DOHH2 (cell line): ENCODE results near the gene EIF6.

Experiments used
- H3F3A ChIP-seq: fragments of 200-600 bp; sonication (generic), shearing (Covaris generic); 2 replicates; pipeline ENCODE4 v1.6.0; 2016; ENCODE audit warnings: antibody characterized with exemption, mild to moderate bottlenecking; ENCODE audit not compliant: control insufficient read depth, insufficient read depth
- H3K27ac ChIP-seq: fragments of 200-600 bp; sonication (generic); 2 replicates; pipeline ENCODE4 v1.5.1; 2014; ENCODE audit warnings: low read depth, mild to moderate bottlenecking, low read length, moderate library complexity
- H3K27me3 ChIP-seq: fragments of 200-600 bp; sonication (generic); 2 replicates; pipeline ENCODE4 v1.6.1; 2014; ENCODE audit warnings: mild to moderate bottlenecking, low read length, mixed read lengths; ENCODE audit not compliant: control insufficient read depth
- H3K36me3 ChIP-seq: fragments of 200-600 bp; sonication (generic); 2 replicates; pipeline ENCODE4 v1.6.1; 2014; ENCODE audit warnings: mild to moderate bottlenecking, low read length, moderate library complexity, mixed read lengths; ENCODE audit not compliant: control insufficient read depth
- H3K4me1 ChIP-seq: fragments of 200-600 bp; sonication (generic); 2 replicates; pipeline ENCODE4 v1.6.1; 2014; ENCODE audit warnings: mild to moderate bottlenecking, low read length, mixed read lengths; ENCODE audit not compliant: control insufficient read depth
- H3K4me2 ChIP-seq: fragments of 200-600 bp; sonication (generic); 2 replicates; pipeline ENCODE4 v1.6.0; 2014; ENCODE audit warnings: mild to moderate bottlenecking, low read length, moderate library complexity
- H3K4me3 ChIP-seq: fragments of 200-600 bp; sonication (generic); 2 replicates; pipeline ENCODE4 v1.5.1; 2014; ENCODE audit warnings: mild to moderate bottlenecking, low read length, mixed read lengths
- H3K79me2 ChIP-seq: fragments of 200-600 bp; sonication (generic); 2 replicates; pipeline ENCODE4 v1.6.1; 2014; ENCODE audit warnings: mild to moderate bottlenecking, low read length, mixed read lengths; ENCODE audit not compliant: control insufficient read depth
- H3K9me2 ChIP-seq: fragments of 200-600 bp; sonication (generic); replicated peaks from 2 replicates; pipeline ENCODE4 v1.6.1; 2014; ENCODE audit warnings: mild to moderate bottlenecking, low read length, mixed read lengths; ENCODE audit not compliant: control insufficient read depth
- H3K9me3 ChIP-seq: fragments of 200-600 bp; sonication (generic); 2 replicates; pipeline ENCODE4 v1.6.1; 2014; ENCODE audit warnings: antibody characterized with exemption, low read length, mixed read lengths; ENCODE audit not compliant: control insufficient read depth, insufficient read depth
- H4K20me1 ChIP-seq: fragments of 200-600 bp; sonication (generic); 2 replicates; pipeline ENCODE4 v1.6.0; 2014; ENCODE audit warnings: low read depth, mild to moderate bottlenecking, antibody characterized with exemption, low read length, moderate library complexity; ENCODE audit not compliant: control insufficient read depth, insufficient read depth
- CTCF ChIP-seq: fragments of 200-600 bp; sonication (generic); IDR thresholded peaks from one replicate; pipeline ENCODE4 v1.5.1; 2014; ENCODE audit warnings: antibody characterized with exemption, mild to moderate bottlenecking, low read depth, low read length; ENCODE audit not compliant: poor library complexity, severe bottlenecking
- EZH2phosphoT487 ChIP-seq: fragments of 200-600 bp; sonication (generic); IDR thresholded peaks from 2 replicates; pipeline ENCODE4 v1.6.1; 2017; ENCODE audit warnings: borderline replicate concordance, mild to moderate bottlenecking, antibody characterized with exemption, low read length, moderate library complexity, mixed read lengths

EIF6 gene

GRCh38 chr20:35292504-35293285 lies 8.1 kb upstream of the EIF6 start:
- H3F3A ChIP-seq: no peaks in the 10 kb centered on the region
- no peaks in the 10 kb centered on the region for H3K36me3 ChIP-seq
- H3K4me3 ChIP-seq: no peak overlapping the region
- H3K4me2 ChIP-seq: no peak overlapping the region
- no peaks in the 10 kb centered on the region for H4K20me1 ChIP-seq
- H3K9me2 ChIP-seq: no peaks in the 10 kb centered on the region
- no peak overlapping the region for H3K27ac ChIP-seq
- no peaks in the 10 kb centered on the region for H3K79me2 ChIP-seq
- H3K27me3 ChIP-seq: no peaks in the 10 kb centered on the region; the same call in 1 of the 2 replicates
- no peaks in the 10 kb centered on the region for H3K9me3 ChIP-seq
- no peaks in the 10 kb centered on the region for H3K4me1 ChIP-seq
- no peak for TF ChIP-seq CTCF
- no peak for TF ChIP-seq EZH2phosphoT487

- Histone ChIP-seq H3K4me1 (no peaks in the 10 kb centered on the region), H3K9me2 (no peaks in the 10 kb centered on the region), H4K20me1 (no peaks in the 10 kb centered on the region), H3K79me2 (no peaks in the 10 kb centered on the region), H3K4me2 (no peak within 1 kb of the TSS), H3F3A (no peaks in the 10 kb centered on the region), H3K27me3 (no peaks in the 10 kb centered on the region; the same call in 1 of the 2 replicates), H3K4me3 (no peak within 1 kb of the TSS), H3K36me3 (no peaks in the 10 kb centered on the region), H3K9me3 (no peaks in the 10 kb centered on the region), H3K27ac (no peak within 1 kb of the TSS)
- no peak for TF ChIP-seq EZH2phosphoT487
- TF ChIP-seq CTCF: no peak
Measured at GRCh38 chr20:35291654-35292503, 7.3 kb upstream of the EIF6 start, which contains the start of gene FAM83C. FAM83C (minus strand) TSS chr20:35292425; CDS start chr20:35292304, 121 bp downstream.

DNA sequence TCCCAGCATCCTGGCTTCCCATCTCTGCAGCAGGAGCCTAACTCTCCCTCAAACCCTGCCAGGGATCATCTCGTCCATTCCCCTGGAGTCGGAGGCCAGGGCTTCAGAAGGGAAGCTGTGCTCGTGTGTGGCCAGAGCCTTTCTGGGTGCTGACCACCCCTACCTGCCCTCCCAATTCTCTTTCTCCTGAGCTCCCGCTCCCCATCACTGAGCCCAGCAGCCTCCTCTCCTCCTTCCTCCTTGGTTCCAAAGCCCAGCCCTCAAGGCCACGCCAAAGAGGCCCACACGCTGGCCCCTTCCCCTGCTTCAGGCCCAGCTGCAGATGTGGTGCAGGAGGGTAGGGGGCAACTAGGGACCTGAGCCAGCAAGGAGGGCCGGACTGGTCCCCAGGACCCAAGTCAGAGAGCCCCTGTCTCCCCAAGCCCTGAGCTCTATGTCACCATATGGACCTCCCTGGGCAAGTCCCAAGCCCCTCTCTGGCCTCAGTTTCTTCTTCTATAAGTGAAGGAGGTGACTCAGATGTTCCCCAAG lies 6.4 kb upstream of the EIF6 start:
- Histone ChIP-seq H3F3A (0 out of 2 replicates have a peak, but pooled peaks cover under 1% of the 10 kb centered on the region), H3K4me1 (no peaks in the 10 kb centered on the region)

More for the DNA sequence above, 6.4 kb upstream of the EIF6 start:
- Histone ChIP-seq H3K9me2 (no peaks in the 10 kb centered on the region), H3K9me3 (no peaks in the 10 kb centered on the region), H3K79me2 (no peaks in the 10 kb centered on the region), H3K4me3 (no peak overlapping the region), H3K36me3 (no peaks in the 10 kb centered on the region), H3K27ac (no peak overlapping the region), H3K4me2 (no peak overlapping the region), H4K20me1 (no peaks in the 10 kb centered on the region), H3K27me3 (no peaks in the 10 kb centered on the region)
- TF ChIP-seq CTCF: no peak
- no peak for TF ChIP-seq EZH2phosphoT487
